ENCODE results near the gene GALNT16.
"Not testable (repeated sequence)": the region's sequence is repeated elsewhere in the genome, so short reads cannot be mapped to it uniquely, and the experiment has no call there.

The GALNT16 gene

GRCh38 chr14:69285661-69286255, 25.8 kb downstream of the GALNT16 start:
- no peak for DNase-seq (ENCODE audit: low spot score)

GRCh38 chr14:69287098-69288010, 27.4 kb downstream of the GALNT16 start:
- no peak for DNase-seq (ENCODE audit: low spot score)

GRCh38 chr14:69288011-69288771, 28.2 kb downstream of the GALNT16 start:
- no peak for DNase-seq (ENCODE audit: low spot score)

- no peak for DNase-seq (ENCODE audit: low spot score)
These were observed 29.2 kb downstream of the GALNT16 start for GRCh38 chr14:69288956-69289705.

GRCh38 chr14:69289811-69290520, 30.0 kb downstream of the GALNT16 start:
- DNase-seq (ENCODE audit: low spot score): no peak

- not testable (repeated sequence) for DNase-seq (ENCODE audit: low spot score)
These were observed 30.9 kb downstream of the GALNT16 start for GRCh38 chr14:69290881-69291280.

GRCh38 chr14:69291396-69291795, 31.4 kb downstream of the GALNT16 start:
- DNase-seq (ENCODE audit: low spot score): no peak

GRCh38 chr14:69291891-69292561, 32.1 kb downstream of the GALNT16 start:
- DNase-seq (ENCODE audit: low spot score): no peak

- DNase-seq (ENCODE audit: low spot score): no peak
These were observed 38.4 kb downstream of the GALNT16 start for GRCh38 chr14:69298131-69299071.

- DNase-seq (ENCODE audit: low spot score): no peak
These were observed 39.5 kb downstream of the GALNT16 start for GRCh38 chr14:69299286-69300035.

GRCh38 chr14:69300601-69301221, 40.8 kb downstream of the GALNT16 start:
- no peak for DNase-seq (ENCODE audit: low spot score)

GRCh38 chr14:69303086-69303485, 43.1 kb downstream of the GALNT16 start:
- DNase-seq (ENCODE audit: low spot score): no peak

GRCh38 chr14:69312608-69313007, 52.6 kb downstream of the GALNT16 start:
- DNase-seq (ENCODE audit: low spot score): no peak

GRCh38 chr14:69313176-69313575, 53.2 kb downstream of the GALNT16 start:
- no peak for DNase-seq (ENCODE audit: low spot score)

- no peak for DNase-seq (ENCODE audit: low spot score)
These were observed 54.4 kb downstream of the GALNT16 start for GRCh38 chr14:69314327-69314726.

- DNase-seq (ENCODE audit: low spot score): no peak
These were observed 55.3 kb downstream of the GALNT16 start for GRCh38 chr14:69315301-69315700.

- DNase-seq (ENCODE audit: low spot score): no peak
These were observed 56.6 kb downstream of the GALNT16 start for GRCh38 chr14:69316449-69317101.
